ENCODE data around the gene WNT6.

- TF ChIP-seq CTCF (IDR thresholded peaks at IDR 0.05): no peak
- no peak for TF ChIP-seq ZFX (IDR thresholded peaks at IDR 0.05; ENCODE audit: borderline replicate concordance)
Measured at GRCh38 chr2:218893349-218894150, 33.9 kb downstream of the WNT6 start.
